ENCODE measurements around the gene KRT2. TPM values are rescaled to one million over a fixed set of nuclear protein-coding genes. Genes with fewer than 3 reads are reported as not detected.

Gene KRT2
- total and polyA plus RNA-seq, 7 donors, result not detected

DNA sequence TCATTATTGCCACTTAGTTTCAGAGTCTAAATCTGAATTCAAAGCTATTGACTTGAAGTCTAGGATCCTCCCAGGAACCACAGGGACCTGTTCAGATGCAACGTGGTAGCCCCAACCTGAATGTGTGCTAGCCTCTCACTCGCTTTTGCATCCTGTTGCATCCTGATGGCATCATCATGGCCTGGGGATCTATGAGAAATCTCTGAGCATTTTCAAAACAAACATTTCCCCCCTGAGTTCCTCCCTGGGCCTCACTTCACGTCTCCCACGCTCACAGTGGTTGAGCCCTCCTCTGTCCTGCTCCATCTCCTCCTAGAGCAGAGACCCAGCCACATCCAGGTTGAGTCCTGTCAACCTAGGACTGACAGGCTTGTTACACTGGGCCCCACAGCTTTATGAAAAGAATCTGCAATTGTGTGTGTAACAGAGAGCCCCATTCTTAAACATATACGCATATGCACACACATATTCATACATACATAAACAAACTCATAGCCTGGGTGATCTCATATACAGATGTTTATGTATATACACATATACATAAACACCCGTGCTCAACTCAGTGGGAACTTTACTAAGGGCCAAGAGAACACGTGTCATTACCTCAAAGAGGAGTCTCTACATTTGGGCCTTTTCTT is 45.3 kb downstream of the KRT2 start:
- H3K27me3 ChIP-seq (ENCODE audit: insufficient read depth in 3 of 3, low read length in 2 of 3), result peaks cover 0 to 24% (median 3%) of the 10 kb centered on the region in 3 donors
- TF ChIP-seq, protein P1, sequence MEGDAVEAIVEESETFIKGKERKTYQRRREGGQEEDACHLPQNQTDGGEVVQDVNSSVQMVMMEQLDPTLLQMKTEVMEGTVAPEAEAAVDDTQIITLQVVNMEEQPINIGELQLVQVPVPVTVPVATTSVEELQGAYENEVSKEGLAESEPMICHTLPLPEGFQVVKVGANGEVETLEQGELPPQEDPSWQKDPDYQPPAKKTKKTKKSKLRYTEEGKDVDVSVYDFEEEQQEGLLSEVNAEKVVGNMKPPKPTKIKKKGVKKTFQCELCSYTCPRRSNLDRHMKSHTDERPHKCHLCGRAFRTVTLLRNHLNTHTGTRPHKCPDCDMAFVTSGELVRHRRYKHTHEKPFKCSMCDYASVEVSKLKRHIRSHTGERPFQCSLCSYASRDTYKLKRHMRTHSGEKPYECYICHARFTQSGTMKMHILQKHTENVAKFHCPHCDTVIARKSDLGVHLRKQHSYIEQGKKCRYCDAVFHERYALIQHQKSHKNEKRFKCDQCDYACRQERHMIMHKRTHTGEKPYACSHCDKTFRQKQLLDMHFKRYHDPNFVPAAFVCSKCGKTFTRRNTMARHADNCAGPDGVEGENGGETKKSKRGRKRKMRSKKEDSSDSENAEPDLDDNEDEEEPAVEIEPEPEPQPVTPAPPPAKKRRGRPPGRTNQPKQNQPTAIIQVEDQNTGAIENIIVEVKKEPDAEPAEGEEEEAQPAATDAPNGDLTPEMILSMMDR (IDR thresholded peaks at IDR 0.05), result no peak
- intact Hi-C loops (cut with DNase I), result no loop called here

DNA sequence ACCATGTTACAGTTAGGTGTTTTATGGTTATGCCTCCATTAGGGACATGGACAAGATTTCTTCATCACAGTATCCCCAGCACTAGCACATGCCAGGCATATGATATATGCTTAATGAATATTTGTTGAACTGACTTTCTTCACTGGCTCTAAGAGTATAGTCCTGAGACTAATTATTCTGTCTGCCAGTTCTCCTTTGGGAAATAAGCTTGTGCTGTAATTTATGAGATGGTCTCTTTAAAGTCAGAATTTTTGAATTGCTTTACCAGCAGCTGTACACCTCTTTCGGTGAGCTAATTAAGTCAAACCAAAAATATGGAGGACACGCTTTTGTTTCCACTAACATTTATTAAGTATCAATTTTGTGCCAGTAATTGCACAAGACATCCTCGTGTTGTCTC is 45.9 kb downstream of the KRT2 start:
- intact Hi-C loops (cut with DNase I), result no loop called here
- no peaks in the 10 kb centered on the region for H3K4me1 ChIP-seq
- H3K9me3 ChIP-seq, result no peaks in the 10 kb centered on the region
- DNase-seq (no peak), ATAC-seq (no peak)
- 50 to 64% (median 51%) methylated on average over 3 of the region's 3 CpGs for WGBS, 3 donors
- no peaks in the 10 kb centered on the region for H3K36me3 ChIP-seq (ENCODE audit: insufficient read depth in 1 of 2, low read depth in 1 of 2)
- peaks cover 0 to 30% (median 5%) of the 10 kb centered on the region in 3 donors for H3K27me3 ChIP-seq (ENCODE audit: insufficient read depth in 3 of 3, low read length in 2 of 3)
- no peak overlapping the region for H3K27ac ChIP-seq
- TF ChIP-seq, protein P1 (IDR thresholded peaks at IDR 0.05), result no peak
- no peak overlapping the region for H3K4me3 ChIP-seq

More for the DNA sequence above, 45.3 kb downstream of the KRT2 start:
- Histone ChIP-seq H3K27ac (no peak overlapping the region), H3K4me1 (no peaks in the 10 kb centered on the region), H3K4me3 (no peak overlapping the region), H3K36me3 (ENCODE audit: insufficient read depth in 1 of 2, low read depth in 1 of 2) (no peaks in the 10 kb centered on the region), H3K9me3 (no peaks in the 10 kb centered on the region)
- no peak for ATAC-seq
- 78 to 84% (median 80%) methylated on average over 7 of the region's 7 CpGs for WGBS, 3 donors
- no peak for DNase-seq

DNA sequence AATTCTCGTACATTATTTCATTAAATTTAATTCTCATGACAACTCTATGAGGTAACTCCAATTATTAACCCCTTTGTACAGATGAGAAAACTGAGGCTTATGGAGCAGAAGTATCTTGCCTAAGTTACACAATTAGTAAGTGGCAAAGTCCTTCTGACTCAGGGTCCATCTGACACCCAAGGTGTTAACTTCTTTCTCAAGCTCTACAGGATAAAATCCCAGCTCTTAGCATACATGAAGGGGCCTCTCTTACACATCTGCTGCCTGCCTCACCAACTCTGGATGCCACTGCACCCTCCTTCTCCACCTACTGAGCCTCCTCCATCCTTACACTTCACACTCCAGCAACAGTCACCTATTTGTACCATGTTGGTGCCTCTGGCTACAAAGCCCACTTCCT is 46.5 kb downstream of the KRT2 start:
- TF ChIP-seq, protein P1 (IDR thresholded peaks at IDR 0.05), result no peak
- no peak for ATAC-seq
- no peaks in the 10 kb centered on the region for H3K9me3 ChIP-seq
- intact Hi-C loops (cut with DNase I), result no loop called here
- no peak overlapping the region for H3K27ac ChIP-seq
- DNase-seq, result no peak
- 76 to 87% (median 78%) methylated on average over 1 of the region's 1 CpG for WGBS, 3 donors
- no peak overlapping the region for H3K4me3 ChIP-seq
- peaks cover 0 to 33% (median 8%) of the 10 kb centered on the region in 3 donors for H3K27me3 ChIP-seq (ENCODE audit: insufficient read depth in 3 of 3, low read length in 2 of 3)
- H3K36me3 ChIP-seq (ENCODE audit: insufficient read depth in 1 of 2, low read depth in 1 of 2), result no peaks in the 10 kb centered on the region
- no peaks in the 10 kb centered on the region for H3K4me1 ChIP-seq

DNA sequence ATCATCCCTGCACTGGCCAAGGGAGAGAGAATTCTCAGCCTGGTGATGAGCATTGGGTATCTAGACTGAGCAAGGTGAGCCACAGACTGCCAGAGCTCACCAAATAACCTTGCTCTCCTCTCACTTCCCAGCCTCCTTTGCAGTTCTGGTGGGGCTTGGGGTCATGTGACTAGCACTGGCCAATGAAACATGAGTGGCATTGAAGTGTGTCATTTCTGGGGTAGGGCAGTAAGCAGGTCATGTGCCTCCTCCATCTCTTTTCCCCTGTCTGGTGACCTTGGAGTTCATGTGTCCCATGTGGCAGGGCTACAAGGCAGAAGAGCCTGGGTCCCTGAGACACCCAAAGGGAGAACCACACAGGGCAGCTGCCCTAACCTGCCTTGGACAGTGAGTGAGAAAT is 47.2 kb downstream of the KRT2 start:
- Histone ChIP-seq H3K27me3 (ENCODE audit: insufficient read depth in 3 of 3, low read length in 2 of 3) (peaks cover 0 to 34% (median 8%) of the 10 kb centered on the region in 3 donors), H3K9me3 (no peaks in the 10 kb centered on the region), H3K4me3 (no peak overlapping the region), H3K4me1 (no peaks in the 10 kb centered on the region), H3K27ac (no peak overlapping the region), H3K36me3 (ENCODE audit: insufficient read depth in 1 of 2, low read depth in 1 of 2) (no peaks in the 10 kb centered on the region)
- intact Hi-C loops (cut with DNase I), result no loop called here
- ATAC-seq, result no peak
- TF ChIP-seq, protein P1 (IDR thresholded peaks at IDR 0.05), result no peak
- DNase-seq, result no peak

DNA sequence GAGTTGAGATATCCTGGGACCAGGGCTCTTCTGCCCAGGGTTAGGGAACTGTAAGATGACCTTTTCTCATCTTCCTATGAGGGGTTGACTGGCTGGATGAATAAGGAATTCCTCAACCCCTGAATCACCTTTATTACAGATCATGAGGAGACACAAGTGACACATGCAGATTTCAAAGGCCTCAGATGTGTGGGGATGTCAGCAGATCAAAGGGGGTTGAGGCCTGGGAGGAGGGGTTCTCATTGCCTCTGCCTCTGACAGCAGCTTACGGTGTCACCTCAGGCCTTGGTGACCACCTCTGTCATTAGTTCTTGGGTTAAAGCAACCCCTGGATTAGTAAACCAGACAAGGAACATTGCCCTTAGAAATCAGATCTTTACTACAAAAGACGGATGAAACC is 48.7 kb downstream of the KRT2 start:
- intact Hi-C loops (cut with DNase I), result no loop called here
- Histone ChIP-seq H3K36me3 (ENCODE audit: insufficient read depth in 1 of 2, low read depth in 1 of 2) (no peaks in the 10 kb centered on the region), H3K4me3 (no peak overlapping the region), H3K9me3 (no peaks in the 10 kb centered on the region), H3K4me1 (no peaks in the 10 kb centered on the region), H3K27me3 (ENCODE audit: insufficient read depth in 3 of 3, low read length in 2 of 3) (peaks cover 0 to 30% (median 8%) of the 10 kb centered on the region in 3 donors), H3K27ac (no peak overlapping the region)
- no peak for ATAC-seq
- TF ChIP-seq, protein P1 (IDR thresholded peaks at IDR 0.05), result no peak
- no peak for DNase-seq
- 88 to 96% (median 88%) methylated on average over 2 of the region's 2 CpGs for WGBS, 3 donors
